ENCODE measurements around the gene PRXL2A.

Gene PRXL2A

GRCh38 chr10:80433134-80433533, 24.8 kb downstream of the PRXL2A start:
- H3K27me3 ChIP-seq (replicated peaks), result peaks cover 2% of the 10 kb centered on the region
- no peak for DNase-seq
- H3K4me3 ChIP-seq (ENCODE audit: low read depth, low read length), result no peak overlapping the region
- no peak for TF ChIP-seq CTCF (IDR thresholded peaks at IDR 0.05; ENCODE audit: low read depth, low read length, missing control alignments)
- in situ Hi-C loops (cut with HindIII; ENCODE audit: low pct_ligation_motif_present, low sequenced_read_pairs), result no loop called here
- H3K27ac ChIP-seq, result no peak overlapping the region
- no peaks in the 10 kb centered on the region for H3K36me3 ChIP-seq (replicated peaks)

GRCh38 chr10:80436446-80437098, 28.2 kb downstream of the PRXL2A start:
- Histone ChIP-seq H3K27ac (no peak overlapping the region), H3K27me3 (replicated peaks) (peaks cover 2% of the 10 kb centered on the region), H3K36me3 (replicated peaks) (no peaks in the 10 kb centered on the region), H3K4me3 (ENCODE audit: low read depth, low read length) (no peak overlapping the region)
- in situ Hi-C loops (cut with HindIII; ENCODE audit: low pct_ligation_motif_present, low sequenced_read_pairs), result no loop called here
- DNase-seq, result no peak
- no peak for TF ChIP-seq CTCF (IDR thresholded peaks at IDR 0.05; ENCODE audit: low read depth, low read length, missing control alignments)

- Histone ChIP-seq H3K27ac (no peak overlapping the region), H3K36me3 (replicated peaks) (no peaks in the 10 kb centered on the region), H3K4me3 (ENCODE audit: low read depth, low read length) (no peak overlapping the region), H3K27me3 (replicated peaks) (peaks cover 2% of the 10 kb centered on the region)
- no peak for DNase-seq
- in situ Hi-C loops (cut with HindIII; ENCODE audit: low pct_ligation_motif_present, low sequenced_read_pairs), result no loop called here
- no peak for TF ChIP-seq CTCF (IDR thresholded peaks at IDR 0.05; ENCODE audit: low read depth, low read length, missing control alignments)
Measured at GRCh38 chr10:80437227-80437626, 28.9 kb downstream of the PRXL2A start.

- H3K36me3 ChIP-seq (replicated peaks), result no peaks in the 10 kb centered on the region
- no peak for DNase-seq
- H3K27ac ChIP-seq, result no peak overlapping the region
- TF ChIP-seq CTCF (IDR thresholded peaks at IDR 0.05; ENCODE audit: low read depth, low read length, missing control alignments), result no peak
- peaks cover 2% of the 10 kb centered on the region for H3K27me3 ChIP-seq (replicated peaks)
- in situ Hi-C loops (cut with HindIII; ENCODE audit: low pct_ligation_motif_present, low sequenced_read_pairs), result no loop called here
- no peak overlapping the region for H3K4me3 ChIP-seq (ENCODE audit: low read depth, low read length)
Measured at GRCh38 chr10:80441831-80442230, 33.5 kb downstream of the PRXL2A start.

GRCh38 chr10:80442879-80443278, 34.5 kb downstream of the PRXL2A start:
- in situ Hi-C loops (cut with HindIII; ENCODE audit: low pct_ligation_motif_present, low sequenced_read_pairs), result no loop called here
- no peak overlapping the region for H3K4me3 ChIP-seq (ENCODE audit: low read depth, low read length)
- H3K36me3 ChIP-seq (replicated peaks), result no peaks in the 10 kb centered on the region
- TF ChIP-seq CTCF (IDR thresholded peaks at IDR 0.05; ENCODE audit: low read depth, low read length, missing control alignments), result no peak
- no peaks in the 10 kb centered on the region for H3K27me3 ChIP-seq (replicated peaks)
- DNase-seq, result no peak
- H3K27ac ChIP-seq, result no peak overlapping the region

GRCh38 chr10:80443531-80443974, 35.2 kb downstream of the PRXL2A start:
- in situ Hi-C loops (cut with HindIII; ENCODE audit: low pct_ligation_motif_present, low sequenced_read_pairs), result no loop called here
- Histone ChIP-seq H3K36me3 (replicated peaks) (no peaks in the 10 kb centered on the region), H3K27ac (no peak overlapping the region), H3K4me3 (ENCODE audit: low read depth, low read length) (no peak overlapping the region), H3K27me3 (replicated peaks) (no peaks in the 10 kb centered on the region)
- DNase-seq, result no peak
- peak; percentile 57 for TF ChIP-seq CTCF (IDR thresholded peaks at IDR 0.05; ENCODE audit: low read depth, low read length, missing control alignments)

Measured in brain microvascular endothelial cell (primary cell).